A549 (cell line): Measurements from ENCODE around the gene LRRC47. TPM values are rescaled to one million over a fixed set of nuclear protein-coding genes. Genes with fewer than 3 reads are reported as not detected.

ENCODE experiments used
- ATAC-seq, 2 experiments: fragments of 200-7000 bp in 1 of 2; fragments of >200 bp in 1 of 2; cut with Nextera tagmentation in 1 of 2; cut with Tn5 transposase in 1 of 2; 3 replicates each; pipeline versions ENCODE4 v1.8.0 to v1.9.1; 2018 to 2020; ENCODE audit warnings: mild to moderate bottlenecking in 1 of 2, moderate library complexity in 1 of 2
- CTCF ChIA-PET: fragments of 300-600 bp; sonication (Branson Sonifier 250); formaldehyde crosslinking; extraction: SDS; loops from one replicate; lab custom pipeline; 2021; ENCODE audit warnings: antibody characterized with exemption, inconsistent platforms; lab: Yijun Ruan, JAX
- POLR2A ChIA-PET: fragments of 350-600 bp; formaldehyde crosslinking; extraction: SDS; loops from one replicate; lab custom pipeline; 2021; ENCODE audit warnings: antibody characterized with exemption, inconsistent platforms; lab: Yijun Ruan, JAX
- DNase-seq, 2 experiments: peaks; one replicate each; pipeline versions ENCODE4 v3.0.0 to v3.0.0-alpha.2; 2011 to 2016; ENCODE audit warnings: low read depth in 1 of 2, low spot score in 1 of 2
- FAIRE-seq: peaks from 2 replicates; lab custom pipeline; 2011; peaks lifted over from hg19 to GRCh38; lab: Jason Lieb, UNC
- H3K27ac ChIP-seq, 2 experiments: fragments of >200 bp; sonication (Bioruptor Twin); formaldehyde crosslinking; 3 replicates each; pipeline ENCODE4 v1.5.1; 2016 to 2017
- H3K4me1 ChIP-seq: fragments of >200 bp; sonication (Bioruptor Twin); formaldehyde crosslinking; 3 replicates; pipeline ENCODE4 v1.6.1; 2016
- H3K4me2 ChIP-seq: fragments of >200 bp; sonication (Bioruptor Twin); formaldehyde crosslinking; 3 replicates; pipeline ENCODE4 v1.6.1; 2016
- H3K4me3 ChIP-seq: fragments of >200 bp; sonication (Bioruptor Twin); formaldehyde crosslinking; 3 replicates; pipeline ENCODE4 v1.5.1; 2016
- H3K9me3 ChIP-seq: fragments of >200 bp; sonication (Bioruptor Twin); formaldehyde crosslinking; 3 replicates; pipeline ENCODE4 v1.6.1; 2016
- BHLHE40 ChIP-seq: IDR thresholded peaks from 2 replicates; pipeline ENCODE4 v1.6.1; 2012; ENCODE audit warnings: low read depth, low read length, inconsistent platforms
- CBX2 ChIP-seq: fragments of 200-600 bp; sonication (generic); IDR thresholded peaks from 2 replicates; pipeline ENCODE4 v1.6.1; 2016; ENCODE audit warnings: low read depth, mild to moderate bottlenecking, borderline replicate concordance
- CHD4 ChIP-seq: fragments of 200-600 bp; sonication (generic); IDR thresholded peaks from 2 replicates; pipeline ENCODE4 v1.6.1; 2016; ENCODE audit warnings: antibody characterized with exemption, mild to moderate bottlenecking, borderline replicate concordance
- EHMT2 ChIP-seq: fragments of 200-600 bp; sonication (generic); IDR thresholded peaks from 2 replicates; pipeline ENCODE4 v1.6.1; 2016; ENCODE audit warnings: antibody characterized with exemption, low read depth, mild to moderate bottlenecking, moderate library complexity
- EP300 ChIP-seq, 2 experiments: fragments of >200 bp; sonication (Bioruptor Twin); formaldehyde crosslinking; IDR thresholded peaks; 2 replicates in 1 of 2; 3 replicates in 1 of 2; pipeline ENCODE4 v1.6.1; 2016 to 2017
- FOSL2 ChIP-seq, 2 experiments: fragments of 450-650 bp in 1 of 2; fragments of >200 bp in 1 of 2; sonication (Bioruptor Twin) in 1 of 2; formaldehyde crosslinking; IDR thresholded peaks; 2 replicates each; pipeline versions ENCODE4 v1.5.0 to v1.6.1; 2016 to 2020; ENCODE audit warnings: mild to moderate bottlenecking in 1 of 2, moderate library complexity in 1 of 2
- FOXS1 ChIP-seq: fragments of 250-450 bp; sonication (Bioruptor Pico); IDR thresholded peaks from 2 replicates; pipeline ENCODE4 v1.5.0; 2020; ENCODE audit warnings: mild to moderate bottlenecking, moderate library complexity
- HDAC2 ChIP-seq: fragments of 200-600 bp; sonication (generic); IDR thresholded peaks from 2 replicates; pipeline ENCODE4 v1.6.1; 2016
- HOXB13 ChIP-seq: fragments of 250-450 bp; sonication (Bioruptor Pico); IDR thresholded peaks from 2 replicates; pipeline ENCODE4 v1.5.0; 2020; ENCODE audit warnings: low read depth, mild to moderate bottlenecking, moderate library complexity
- HOXB5 ChIP-seq: fragments of 250-450 bp; sonication (Bioruptor Pico); IDR thresholded peaks from 2 replicates; pipeline ENCODE4 v1.5.0; 2020; ENCODE audit warnings: mild to moderate bottlenecking, moderate library complexity
- JUN ChIP-seq, 2 experiments: fragments of >200 bp; sonication (Bioruptor Twin); formaldehyde crosslinking; IDR thresholded peaks; 2 replicates in 1 of 2; 3 replicates in 1 of 2; pipeline ENCODE4 v1.6.1; 2016 to 2017
- MAFK ChIP-seq: fragments of 450-650 bp; IDR thresholded peaks from 2 replicates; pipeline ENCODE4 v1.6.1; 2014; ENCODE audit not compliant: partially characterized antibody
- NPAS2 ChIP-seq: fragments of 250-450 bp; sonication (Bioruptor Pico); IDR thresholded peaks from 2 replicates; pipeline ENCODE4 v1.8.0; 2022; ENCODE audit warnings: mild to moderate bottlenecking, moderate library complexity, borderline replicate concordance
- POLR2A ChIP-seq: IDR thresholded peaks from 2 replicates; pipeline ENCODE4 v1.6.1; 2012; ENCODE audit warnings: mild to moderate bottlenecking, low read length
- POLR2AphosphoS2 ChIP-seq: conservative IDR thresholded peaks from 2 replicates; pipeline ENCODE4 v1.6.1; 2012; ENCODE audit warnings: low read length, improper control_type of control experiment, inconsistent platforms
- RAD21 ChIP-seq, 2 experiments: fragments of >200 bp in 1 of 2; sonication (Bioruptor Twin) in 1 of 2; formaldehyde crosslinking in 1 of 2; IDR thresholded peaks in 1 of 2; conservative IDR thresholded peaks in 1 of 2; 2 replicates in 1 of 2; 3 replicates in 1 of 2; pipeline ENCODE4 v1.6.1; 2012 to 2018; ENCODE audit warnings: inconsistent platforms in 1 of 2
- REST ChIP-seq: fragments of 200-600 bp; sonication (generic); IDR thresholded peaks from 2 replicates; pipeline ENCODE4 v1.6.1; 2016; ENCODE audit warnings: antibody characterized with exemption, mild to moderate bottlenecking, moderate library complexity
- RNF2 ChIP-seq: fragments of 200-600 bp; sonication (generic); IDR thresholded peaks from 2 replicates; pipeline ENCODE4 v1.6.1; 2016; ENCODE audit warnings: low read depth, mild to moderate bottlenecking, antibody characterized with exemption, moderate library complexity, borderline replicate concordance
- SMC3 ChIP-seq: fragments of >200 bp; sonication (Bioruptor Twin); formaldehyde crosslinking; IDR thresholded peaks from 3 replicates; pipeline ENCODE4 v1.6.1; 2018; ENCODE audit warnings: inconsistent platforms
- TP53 ChIP-seq: fragments of 250-450 bp; sonication (Bioruptor Pico); IDR thresholded peaks from 2 replicates; pipeline ENCODE4 v1.5.0; 2021; ENCODE audit warnings: mild to moderate bottlenecking, moderate library complexity
- ZSCAN20 ChIP-seq: fragments of 250-450 bp; sonication (Bioruptor Pico); IDR thresholded peaks from 2 replicates; pipeline ENCODE4 v1.8.0; 2022; ENCODE audit warnings: mild to moderate bottlenecking, moderate library complexity
- WGBS: methylation state at CpG from one replicate; pipeline ENCODE4 v1.1.6; 2017; ENCODE audit errors: missing lambda C conversion rate; 5-methylcytosine and 5-hydroxymethylcytosine counted together
- polyA plus RNA-seq, 4 experiments: library from polyadenylated mRNA; depleted of rRNA in 3 of 4; stranded (reverse); fragments of >200 nt; fragmentation: RNase III in 1 of 4; extraction: RNeasy Plus Mini Kit Qiagen cat#74134 plus additional on column Dnase treatment in 1 of 4; gene quantifications; 2 replicates in 3 of 4; 3 replicates in 1 of 4; pipeline ENCODE4 v1.2.3, GENCODE V29; 2011 to 2017
- TF ChIP-seq, protein P1 (sequence below): fragments of 450-650 bp; IDR thresholded peaks from 2 replicates; pipeline ENCODE4 v1.6.1; 2014; ENCODE audit warnings: antibody characterized with exemption
- TF ChIP-seq, protein P2 (sequence below): fragments of 250-450 bp; sonication (Bioruptor Pico); IDR thresholded peaks from 2 replicates; pipeline ENCODE4 v1.5.0; 2020; ENCODE audit warnings: low read depth, mild to moderate bottlenecking, moderate library complexity

Gene LRRC47
- polyA plus RNA-seq, 2 of the 4 experiments (the other 2 are of a cell fraction): 28.5 to 41.6 TPM

- FAIRE-seq (no peak), DNase-seq (no peak), ATAC-seq (no peak)
- no peak overlapping the region for H3K4me2 ChIP-seq
- no peak for TF ChIP-seq EP300 (IDR thresholded peaks at IDR 0.05)
- no peak for TF ChIP-seq CHD4
- TF ChIP-seq, protein P1, sequence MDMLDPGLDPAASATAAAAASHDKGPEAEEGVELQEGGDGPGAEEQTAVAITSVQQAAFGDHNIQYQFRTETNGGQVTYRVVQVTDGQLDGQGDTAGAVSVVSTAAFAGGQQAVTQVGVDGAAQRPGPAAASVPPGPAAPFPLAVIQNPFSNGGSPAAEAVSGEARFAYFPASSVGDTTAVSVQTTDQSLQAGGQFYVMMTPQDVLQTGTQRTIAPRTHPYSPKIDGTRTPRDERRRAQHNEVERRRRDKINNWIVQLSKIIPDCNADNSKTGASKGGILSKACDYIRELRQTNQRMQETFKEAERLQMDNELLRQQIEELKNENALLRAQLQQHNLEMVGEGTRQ: no peak
- TF ChIP-seq HDAC2: no peak
- TF ChIP-seq RNF2: no peak
- TF ChIP-seq MAFK: no peak
- no peak for TF ChIP-seq POLR2AphosphoS2
- TF ChIP-seq HOXB13: no peak
- no peak for TF ChIP-seq FOXS1 (CRISPR knock-in tag)
- no peak for TF ChIP-seq POLR2A
- TF ChIP-seq REST: no peak
- TF ChIP-seq JUN (IDR thresholded peaks at IDR 0.05): no peak
- no peak for TF ChIP-seq HOXB5 (CRISPR knock-in tag)
- TF ChIP-seq, protein P2, sequence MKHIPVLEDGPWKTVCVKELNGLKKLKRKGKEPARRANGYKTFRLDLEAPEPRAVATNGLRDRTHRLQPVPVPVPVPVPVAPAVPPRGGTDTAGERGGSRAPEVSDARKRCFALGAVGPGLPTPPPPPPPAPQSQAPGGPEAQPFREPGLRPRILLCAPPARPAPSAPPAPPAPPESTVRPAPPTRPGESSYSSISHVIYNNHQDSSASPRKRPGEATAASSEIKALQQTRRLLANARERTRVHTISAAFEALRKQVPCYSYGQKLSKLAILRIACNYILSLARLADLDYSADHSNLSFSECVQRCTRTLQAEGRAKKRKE (CRISPR knock-in tag): no peak
- no peak for TF ChIP-seq CBX2
- no peak overlapping the region for H3K4me3 ChIP-seq
- ChIA-PET CTCF (interaction anchor here (1.1 kb wide), 1 partner anchor 10 kb away, joined by 3 read pairs; the partner anchor contains the start of gene LRRC47), POLR2A (interaction anchor here (0.9 kb wide), 1 partner anchor 9 kb away, joined by 4 read pairs; the partner anchor contains the start of gene LRRC47)
- H3K27ac ChIP-seq: no peak overlapping the region
- H3K9me3 ChIP-seq: no peaks in the 10 kb centered on the region
- H3K4me1 ChIP-seq: no peaks in the 10 kb centered on the region
- WGBS: 96% methylated on average over 36 of the region's 45 CpGs
These were observed 9.6 kb downstream of the LRRC47 start for GRCh38 chr1:3786468-3787348.

- 76% methylated on average over 14 of the region's 14 CpGs for WGBS
- ChIA-PET POLR2A (no interaction called here), CTCF (interaction anchor here (0.7 kb wide), 1 partner anchor 73 kb away, joined by 5 read pairs; no protein-coding TSS in a partner anchor)
- FAIRE-seq (no peak), ATAC-seq (peak; percentile 58 to 80; a peak in 4 of 6 replicates), DNase-seq (no peak)
- Histone ChIP-seq H3K9me3 (no peaks in the 10 kb centered on the region), H3K27ac (no peak overlapping the region), H3K4me1 (no peaks in the 10 kb centered on the region), H3K4me2 (no peak overlapping the region), H3K4me3 (no peak overlapping the region)
- TF ChIP-seq ZSCAN20 (CRISPR knock-in tag) (no peak), REST (no peak), RAD21 (conservative IDR thresholded peaks at IDR 0.05 in 1 of 2, IDR thresholded peaks at IDR 0.05 in 1 of 2) (peak; percentile 17 to 40; a peak in 2 of 5 replicates), FOSL2 (IDR thresholded peaks at IDR 0.05) (no peak), FOSL2 (CRISPR knock-in tag; IDR thresholded peaks at IDR 0.05) (no peak), TP53 (CRISPR knock-in tag) (no peak), EP300 (IDR thresholded peaks at IDR 0.05) (no peak), POLR2AphosphoS2 (no peak), SMC3 (no peak), BHLHE40 (no peak), NPAS2 (CRISPR knock-in tag) (no peak), EHMT2 (no peak), JUN (IDR thresholded peaks at IDR 0.05) (no peak)
These were observed 10.7 kb downstream of the LRRC47 start for GRCh38 chr1:3785456-3786157.
